Measurements from ENCODE around the gene ICOS. TPM values are rescaled to one million over a fixed set of nuclear protein-coding genes. Genes with fewer than 3 reads are reported as not detected.
A peak's percentile ranks its signal among the peaks of the same experiment; 100 is the strongest.

Gene ICOS
- polyA plus RNA-seq (ENCODE audit: insufficient read length in 10 of 10): 1 to 10 TPM in 1 of 10 donors, under 1 TPM in 1, not detected in 8; 0.33 to 2.1 TPM
- long read RNA-seq, donor 1: 0 reads
- long read RNA-seq, donor 2: 0 reads
- long read RNA-seq, donor 3: 0 reads
- long read RNA-seq, donor 4: 0 reads
- long read RNA-seq, donor 5: 0 reads
- long read RNA-seq, donor 6, partial matches to known transcripts: 0 of 1 reads
- long read RNA-seq, donor 6, other reads (novel, unspliced or antisense): 0 of 1 reads
- long read RNA-seq, donor 7: 0 reads
- long read RNA-seq, donor 8: 0 reads
- long read RNA-seq, donor 9: 0 reads

DNA sequence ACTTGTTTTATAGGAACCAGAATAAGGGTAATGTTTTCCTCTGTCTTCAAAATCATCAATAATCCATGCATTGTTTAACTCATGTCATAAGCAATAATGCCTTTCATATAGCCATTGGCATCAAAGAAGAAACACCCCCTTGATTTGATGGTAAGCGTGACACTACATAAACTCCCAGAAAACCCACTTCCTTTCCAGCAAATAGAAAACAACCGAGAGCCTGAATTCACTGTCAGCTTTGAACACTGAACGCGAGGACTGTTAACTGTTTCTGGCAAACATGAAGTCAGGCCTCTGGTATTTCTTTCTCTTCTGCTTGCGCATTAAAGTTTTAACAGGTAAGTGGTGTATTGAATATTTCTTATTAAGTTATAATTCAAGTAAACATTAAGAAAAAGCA lies at the start of gene ICOS:
ICOS (plus strand) TSS at position 229 of the 400 bp plus-strand sequence; CDS start at position 281, 52 bp downstream.
- no peak for DNase-seq

DNA sequence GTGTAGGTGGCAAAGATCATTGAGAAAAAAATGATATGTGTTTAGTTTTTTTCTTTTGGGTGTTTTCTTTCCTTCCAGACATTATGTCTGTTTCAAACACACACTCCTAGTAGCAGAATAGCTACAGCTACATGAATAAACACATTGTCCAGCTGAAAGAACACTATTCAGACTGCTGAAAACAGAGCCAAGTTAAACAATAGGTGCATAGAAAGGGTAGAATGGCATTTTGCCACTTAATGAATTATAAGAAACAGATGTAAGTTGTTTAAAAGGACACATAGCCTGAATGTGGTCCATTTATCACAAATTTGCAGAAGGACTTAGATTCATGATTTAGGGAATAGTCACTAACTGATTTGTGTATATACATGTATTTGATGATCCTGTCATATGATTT lies 48.9 kb upstream of the ICOS start:
- DNase-seq: no peak

DNA sequence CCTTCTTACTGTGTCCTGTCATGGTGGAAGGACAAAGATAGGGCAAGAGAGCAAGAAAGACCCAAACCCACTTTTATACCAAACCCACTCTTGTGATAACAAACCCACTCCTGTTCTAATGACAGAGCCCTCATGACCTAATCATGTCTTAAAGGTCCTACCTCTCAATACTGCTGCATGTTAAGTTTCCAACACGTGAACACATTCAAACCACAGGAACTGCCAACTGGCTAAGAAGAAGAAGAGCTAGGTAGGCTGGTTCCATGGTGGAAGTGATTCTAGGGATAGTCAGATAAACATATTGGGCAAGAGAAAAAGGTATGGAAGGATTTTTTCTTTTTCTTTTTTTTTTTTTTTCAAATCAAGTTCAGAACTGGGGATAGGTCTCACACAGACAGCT lies 47.0 kb upstream of the ICOS start:
- no peak for DNase-seq

- DNase-seq: no peak
Observed at GRCh38 chr2:203889944-203890343, 46.6 kb upstream of the ICOS start.

DNA sequence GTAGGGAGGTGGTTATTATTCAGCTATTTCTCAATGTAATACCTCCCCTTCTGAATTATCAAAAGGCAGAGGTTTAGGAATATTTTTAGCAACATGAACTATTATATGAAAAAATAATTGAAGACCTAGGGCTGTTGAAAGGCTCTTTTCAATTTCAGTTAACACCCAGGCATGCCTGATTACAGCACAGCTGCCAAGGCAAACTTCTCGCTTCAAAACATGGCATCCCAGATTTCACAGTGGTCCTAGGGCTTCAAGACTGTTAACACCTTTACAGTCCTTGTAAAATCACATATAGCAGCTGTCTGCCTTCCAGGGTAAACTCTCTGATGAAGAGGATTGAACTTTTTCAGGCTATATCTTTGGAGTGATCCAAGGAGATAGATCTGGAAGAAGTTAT lies 45.8 kb upstream of the ICOS start:
- no peak for DNase-seq

GRCh38 chr2:203891474-203891873 lies 45.1 kb upstream of the ICOS start:
- DNase-seq: no peak

- no peak for DNase-seq
Observed at GRCh38 chr2:203892207-203892606, 44.4 kb upstream of the ICOS start.

DNA sequence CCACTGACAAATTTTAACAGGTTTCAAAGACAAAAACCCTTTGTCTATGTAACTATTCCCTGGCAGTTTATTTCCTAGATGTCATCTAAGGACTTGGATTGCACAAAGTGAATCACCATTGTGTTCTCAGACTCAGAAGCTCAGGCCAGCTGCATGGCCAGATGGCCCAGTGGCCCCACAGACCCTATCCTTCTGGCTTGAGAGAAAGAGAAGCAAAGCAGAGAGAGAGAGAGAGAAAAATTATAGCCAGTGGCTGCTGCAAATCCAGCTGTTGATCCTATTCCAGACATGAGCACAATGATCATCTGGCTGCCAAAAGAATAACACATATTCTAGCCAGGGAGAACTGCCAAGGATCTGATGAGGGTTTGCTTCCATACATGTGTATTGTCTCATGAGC lies 43.2 kb upstream of the ICOS start:
- DNase-seq: peak; percentile 85 to 95 (median 91)

GRCh38 chr2:203893840-203894239 lies 42.7 kb upstream of the ICOS start:
- no peak for DNase-seq

DNA sequence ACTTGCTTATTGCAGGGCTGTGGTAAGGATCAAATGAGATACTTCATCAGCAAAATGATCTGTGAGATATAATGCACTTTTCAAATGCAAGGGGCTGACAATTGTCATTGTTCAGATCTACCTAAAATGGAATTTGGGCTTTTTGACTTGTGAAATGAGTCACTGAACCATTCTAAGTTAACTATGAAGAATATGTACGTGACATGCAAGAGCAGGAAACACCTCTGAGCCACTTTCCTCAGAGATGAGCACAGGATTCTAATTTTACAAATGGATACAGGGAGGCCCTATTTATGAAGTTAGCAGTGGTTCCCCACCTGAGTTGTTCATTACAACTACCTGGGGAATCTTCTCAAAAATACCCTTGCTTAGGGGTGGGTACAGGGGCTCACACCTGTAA lies 42.3 kb upstream of the ICOS start:
- DNase-seq: no peak

DNA sequence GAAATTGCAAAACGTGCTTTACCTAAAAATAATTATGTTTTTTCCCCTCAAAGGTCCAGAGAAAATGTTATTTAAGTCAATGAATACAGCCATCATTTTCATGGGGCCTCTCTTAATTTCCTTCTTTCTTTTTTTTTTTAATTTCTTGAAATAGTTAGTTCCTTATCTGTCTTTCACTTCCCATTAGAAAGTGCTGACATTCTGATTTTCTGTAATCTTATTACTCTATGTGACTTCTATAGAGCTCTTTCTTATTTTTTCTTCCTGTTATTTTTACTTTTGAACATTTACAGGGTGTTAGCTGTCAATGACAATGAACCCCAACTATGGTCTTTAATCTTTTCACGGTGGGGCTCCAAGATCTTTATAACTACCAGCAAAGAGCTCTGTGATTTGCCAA lies 39.0 kb upstream of the ICOS start:
- no peak for DNase-seq

GRCh38 chr2:203898657-203899056 lies 37.9 kb upstream of the ICOS start:
- DNase-seq: no peak

DNA sequence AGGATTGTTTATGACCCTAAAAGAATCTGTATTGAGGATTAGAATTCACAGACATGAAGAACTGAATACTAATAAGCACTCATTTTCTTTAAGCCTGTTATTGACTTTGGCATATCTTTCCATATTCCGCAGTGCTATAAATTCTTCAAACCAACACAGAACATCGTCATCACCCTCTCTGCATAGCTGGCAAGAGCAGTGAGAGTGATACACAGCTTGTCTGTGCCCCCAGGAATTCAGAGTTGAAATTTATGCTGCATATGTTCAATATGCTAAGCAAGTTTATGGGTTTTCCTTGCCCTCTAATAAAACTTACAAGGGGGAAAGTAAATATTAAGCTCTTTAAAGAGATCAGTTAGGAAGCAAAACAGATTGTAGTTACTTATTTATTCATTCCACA lies 36.3 kb upstream of the ICOS start:
- DNase-seq: no peak

GRCh38 chr2:203904022-203904421 lies 32.5 kb upstream of the ICOS start:
- no peak for DNase-seq

GRCh38 chr2:203905656-203906055 lies 30.9 kb upstream of the ICOS start:
- no peak for DNase-seq

- peak in 1 of 3 donors; percentile 55 for DNase-seq
Observed at GRCh38 chr2:203908066-203908796, 28.3 kb upstream of the ICOS start.

DNA sequence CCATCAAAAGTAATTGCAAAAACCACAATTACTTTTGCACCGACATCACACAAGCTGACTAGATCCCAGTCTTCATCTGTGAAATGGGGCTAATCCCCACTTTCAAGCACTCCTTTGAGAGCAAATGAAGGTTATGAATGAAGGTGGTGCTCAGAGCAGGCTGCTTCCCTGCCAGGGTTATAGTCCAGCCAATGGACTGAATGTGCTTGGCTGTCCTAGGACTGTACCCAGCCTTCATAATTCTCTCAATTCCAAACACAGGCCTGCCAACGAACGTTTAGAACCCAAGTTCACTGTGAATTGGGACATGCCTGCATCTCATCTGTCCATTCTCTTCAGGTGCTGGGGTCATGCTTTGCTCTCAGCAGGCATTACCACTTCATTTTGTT lies 27.8 kb upstream of the ICOS start:
- no peak for DNase-seq

DNA sequence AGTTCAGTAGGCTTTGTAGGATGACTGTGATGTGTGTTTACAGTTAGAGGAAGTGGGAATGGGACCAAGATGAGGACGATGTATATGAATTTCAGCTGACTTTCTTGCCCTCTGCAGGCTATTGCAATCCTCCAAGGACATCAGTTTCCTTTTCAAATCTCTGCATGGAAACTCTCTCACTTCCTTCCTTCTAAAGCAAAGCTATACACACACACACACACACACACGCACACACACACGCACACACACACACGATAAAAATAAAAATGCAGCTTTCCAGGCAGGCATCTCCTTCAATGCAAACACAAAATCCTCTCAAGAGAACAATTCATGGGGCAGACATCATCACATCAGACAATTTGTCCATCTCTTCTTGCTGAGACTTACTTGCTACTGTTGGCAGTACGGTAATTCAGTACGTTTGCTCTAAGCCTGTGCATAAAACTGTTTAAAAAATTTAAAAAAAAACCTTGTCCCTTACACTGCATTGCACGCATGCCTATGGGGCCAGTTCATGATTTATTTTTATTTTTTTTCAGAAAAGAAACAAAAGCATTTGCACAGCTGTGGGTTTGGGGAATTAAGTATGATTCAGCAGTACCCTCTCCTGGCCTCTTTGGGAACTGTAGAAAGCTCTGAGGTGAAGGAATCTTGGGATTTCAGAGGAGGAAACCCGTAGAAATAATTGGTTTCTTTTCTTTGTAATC lies 27.1 kb upstream of the ICOS start:
- peak; percentile 71 to 90 (median 76) for DNase-seq

GRCh38 chr2:203909974-203910373 lies 26.6 kb upstream of the ICOS start:
- DNase-seq: peak in 1 of 3 donors; percentile 55

DNA sequence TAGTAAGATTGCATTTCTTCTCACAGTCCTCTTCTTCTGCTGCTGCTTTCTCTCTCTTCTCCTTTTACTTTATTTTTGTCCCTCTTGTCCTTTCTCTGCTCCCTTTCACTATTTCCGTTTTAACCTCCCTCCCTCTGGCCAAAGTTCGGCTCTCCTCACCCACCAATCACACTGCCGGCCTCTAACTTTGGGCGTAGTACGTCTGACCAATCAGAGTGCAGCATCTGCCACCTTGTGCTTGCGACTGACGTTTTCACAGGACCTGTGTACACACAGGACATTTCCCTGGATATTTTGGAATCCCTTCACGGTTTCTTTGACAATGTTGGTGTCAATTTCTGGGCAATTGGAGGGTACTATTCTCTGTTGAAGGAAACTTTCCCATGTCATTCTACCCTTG lies 22.6 kb upstream of the ICOS start:
- no peak for DNase-seq

DNA sequence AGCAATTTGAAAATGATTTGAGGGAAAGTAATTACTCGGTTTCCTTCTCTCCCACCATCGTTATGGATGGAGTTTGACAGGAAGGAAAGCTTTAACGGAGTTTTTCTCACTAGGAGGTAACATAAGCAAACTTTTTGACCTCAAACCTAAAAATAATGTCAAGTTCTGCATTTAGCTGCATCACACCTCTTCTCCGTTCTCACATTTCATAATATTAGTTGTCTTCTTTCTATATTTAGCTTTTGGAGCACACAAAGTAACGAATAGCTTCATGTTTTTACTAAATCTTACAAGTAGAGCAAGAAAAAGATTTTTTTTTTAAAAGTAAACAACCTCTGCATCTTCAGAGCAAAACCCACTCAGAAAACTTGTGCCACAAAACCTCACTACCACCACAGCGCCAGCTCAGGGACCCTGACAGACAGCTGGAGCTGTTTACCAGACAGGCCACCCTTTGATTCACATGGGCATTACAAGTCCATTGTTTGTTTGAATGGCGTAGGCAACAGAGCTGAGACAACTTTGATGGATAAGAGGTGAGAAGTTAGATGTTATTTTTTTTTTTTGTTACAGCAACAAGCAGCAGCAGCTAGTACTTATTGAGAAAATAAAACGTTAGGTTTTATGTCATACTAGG lies 21.9 kb upstream of the ICOS start:
- DNase-seq: no peak

DNA sequence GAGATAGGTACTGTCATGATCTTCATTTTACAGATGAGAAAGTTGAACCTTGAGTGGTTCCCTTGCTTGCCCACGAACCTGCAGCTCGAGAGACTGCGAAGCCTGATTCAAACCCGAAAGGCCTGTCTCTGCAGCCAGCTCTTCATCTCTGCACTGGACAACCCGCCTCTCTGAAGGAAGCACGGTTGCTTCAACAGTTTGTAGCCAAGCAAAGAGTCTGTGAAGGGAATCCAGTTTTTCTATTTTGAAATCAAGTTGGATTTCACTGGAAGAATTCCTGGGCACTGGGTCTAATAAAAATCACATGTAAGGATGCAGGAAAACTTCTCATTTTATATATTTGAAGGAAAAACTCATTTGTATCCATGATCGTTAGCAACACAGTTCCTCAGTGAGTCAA lies 21.3 kb upstream of the ICOS start:
- peak; percentile 38 to 76 (median 61) for DNase-seq
